ES-I3 (cell line): ENCODE results near the gene MYL1.

Source experiments
- H3K36me3 ChIP-seq: 2 replicates; pipeline ENCODE4 v1.6.1; 2013; ENCODE audit warnings: mild to moderate bottlenecking, low read length, control low read depth, moderate library complexity; ENCODE audit not compliant: insufficient read depth
- H3K4me1 ChIP-seq: 2 replicates; pipeline ENCODE4 v1.6.1; 2013; ENCODE audit warnings: mild to moderate bottlenecking, control low read depth, low read length; ENCODE audit not compliant: insufficient read depth
- H3K9ac ChIP-seq: 2 replicates; pipeline ENCODE4 v1.6.1; 2013; ENCODE audit warnings: low read depth, mild to moderate bottlenecking, low read length, moderate library complexity
- H3K9me3 ChIP-seq: 2 replicates; pipeline ENCODE4 v1.6.1; 2013; ENCODE audit warnings: mild to moderate bottlenecking, low read length, moderate library complexity; ENCODE audit not compliant: control insufficient read depth, insufficient read depth

MYL1 gene

DNA sequence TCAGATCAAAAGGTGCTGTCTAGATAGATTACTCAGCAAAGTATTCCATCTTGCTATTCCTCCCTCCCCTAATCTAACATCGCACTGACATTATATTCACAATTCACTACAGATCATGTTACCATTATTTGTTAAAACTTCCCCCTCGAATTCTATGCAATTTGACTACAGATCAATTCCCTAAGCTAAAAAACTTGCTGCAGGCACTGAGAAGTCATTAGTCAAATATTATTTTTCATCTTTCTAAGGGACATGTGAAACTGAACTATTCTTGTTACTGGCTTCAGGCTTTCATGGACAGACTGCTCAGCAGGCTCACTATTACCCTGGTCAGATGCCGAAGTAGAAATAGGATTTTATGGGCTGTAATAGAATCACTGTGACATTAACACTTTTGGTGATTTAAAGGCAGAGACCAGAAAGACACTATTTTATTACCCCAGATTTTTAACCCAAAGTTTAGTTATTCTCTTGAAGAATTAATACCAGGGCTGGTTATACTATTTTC is 15.1 kb downstream of the MYL1 start:
- H3K4me1 ChIP-seq = no peaks in the 10 kb centered on the region
- no peaks in the 10 kb centered on the region for H3K36me3 ChIP-seq
- H3K9me3 ChIP-seq = no peaks in the 10 kb centered on the region
- no peak overlapping the region for H3K9ac ChIP-seq

DNA sequence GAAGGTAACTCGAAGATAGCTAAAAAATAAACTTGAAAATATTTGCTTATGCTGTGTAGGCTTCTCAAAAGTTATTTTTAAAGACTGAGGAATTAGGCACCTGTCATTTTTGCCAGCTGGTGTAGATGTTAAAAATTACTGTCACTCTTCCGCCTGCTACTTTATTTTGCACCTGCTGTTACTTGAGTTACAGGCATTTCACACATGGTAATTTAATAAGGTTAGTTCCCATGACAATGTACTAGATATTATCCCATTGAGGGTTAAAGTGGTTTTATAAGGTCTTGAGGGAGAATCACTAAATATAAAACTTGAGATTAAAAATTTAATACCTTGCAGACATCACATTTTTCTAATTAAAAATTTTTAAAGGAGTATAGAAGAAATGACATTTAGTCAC is 26.6 kb downstream of the MYL1 start:
- no peaks in the 10 kb centered on the region for H3K36me3 ChIP-seq
- no peaks in the 10 kb centered on the region for H3K4me1 ChIP-seq
- peaks cover 2% of the 10 kb centered on the region; the same call in 1 of the 2 replicates for H3K9me3 ChIP-seq

DNA sequence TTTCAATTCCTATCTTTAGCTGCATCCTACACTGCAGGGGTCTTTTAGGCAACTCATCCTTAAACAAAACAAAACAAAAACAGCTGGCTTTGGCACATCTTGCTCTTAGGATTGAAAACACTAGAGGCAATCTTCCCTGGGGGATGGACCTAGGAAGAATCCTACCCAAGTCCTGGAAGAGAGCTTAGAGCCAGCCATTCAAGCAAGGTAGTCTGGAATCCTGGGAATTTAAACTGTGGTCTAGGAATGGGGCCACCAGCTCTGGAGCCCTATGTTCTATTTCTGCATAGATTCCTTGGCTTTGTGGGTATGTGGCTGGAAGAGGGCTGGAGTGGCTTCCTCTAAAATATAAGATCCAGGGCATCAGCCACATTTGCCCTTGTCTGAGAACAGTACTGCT is 27.7 kb downstream of the MYL1 start:
- no peak overlapping the region for H3K9ac ChIP-seq
- H3K36me3 ChIP-seq = no peaks in the 10 kb centered on the region
- H3K9me3 ChIP-seq = peaks cover 2% of the 10 kb centered on the region; the same call in 1 of the 2 replicates
- no peaks in the 10 kb centered on the region for H3K4me1 ChIP-seq

More for the DNA sequence above, 26.6 kb downstream of the MYL1 start:
- no peak overlapping the region for H3K9ac ChIP-seq

DNA sequence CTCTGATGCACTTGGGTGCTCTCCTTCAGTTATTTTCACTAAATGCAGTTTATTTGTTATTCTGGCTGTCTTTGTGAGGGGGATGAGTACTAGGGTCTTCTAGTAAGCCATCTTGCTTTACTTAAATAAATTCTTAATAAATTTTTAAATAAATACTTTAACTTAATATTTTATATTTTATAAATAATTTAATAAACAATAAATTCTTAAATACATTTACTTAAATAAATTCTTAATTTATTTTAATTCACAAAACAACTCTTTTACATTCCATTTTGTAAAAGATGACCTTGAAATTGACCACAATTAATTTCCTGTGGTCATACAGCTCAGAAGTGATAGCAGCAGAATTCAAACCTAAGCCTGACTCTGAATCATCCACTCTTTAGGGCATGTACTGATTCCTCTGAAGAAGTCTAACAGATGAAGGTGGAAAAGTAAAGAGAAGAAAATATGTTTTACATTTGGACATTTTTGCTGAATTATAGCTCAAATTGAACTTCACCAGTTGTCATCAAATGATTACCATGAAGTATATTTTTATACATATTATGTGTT is 28.8 kb downstream of the MYL1 start:
- peaks cover 2% of the 10 kb centered on the region; the same call in 1 of the 2 replicates for H3K9me3 ChIP-seq
- no peaks in the 10 kb centered on the region for H3K4me1 ChIP-seq
- H3K9ac ChIP-seq = no peak overlapping the region
- no peaks in the 10 kb centered on the region for H3K36me3 ChIP-seq

DNA sequence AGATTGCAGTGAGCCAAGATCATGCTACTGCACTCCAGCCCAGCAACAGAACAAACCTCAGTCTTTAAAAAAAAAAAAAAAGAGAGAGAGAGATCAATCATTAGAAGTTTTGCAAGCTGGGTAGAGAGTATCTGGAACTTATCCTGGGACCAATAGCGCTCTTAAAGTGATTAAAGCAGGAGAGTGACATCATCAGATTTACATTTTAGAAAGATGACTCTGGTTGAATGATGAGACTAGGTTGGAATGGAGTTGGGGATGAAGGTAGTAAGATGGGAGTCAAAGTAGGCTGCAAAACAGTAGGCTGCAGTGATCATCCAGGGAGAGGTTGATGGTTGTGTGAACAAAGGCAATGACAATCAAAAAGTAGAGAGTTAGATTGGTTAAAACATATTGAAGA is 37.8 kb downstream of the MYL1 start:
- no peaks in the 10 kb centered on the region for H3K4me1 ChIP-seq
- H3K36me3 ChIP-seq = no peaks in the 10 kb centered on the region
- H3K9me3 ChIP-seq = no peaks in the 10 kb centered on the region
- no peak overlapping the region for H3K9ac ChIP-seq

DNA sequence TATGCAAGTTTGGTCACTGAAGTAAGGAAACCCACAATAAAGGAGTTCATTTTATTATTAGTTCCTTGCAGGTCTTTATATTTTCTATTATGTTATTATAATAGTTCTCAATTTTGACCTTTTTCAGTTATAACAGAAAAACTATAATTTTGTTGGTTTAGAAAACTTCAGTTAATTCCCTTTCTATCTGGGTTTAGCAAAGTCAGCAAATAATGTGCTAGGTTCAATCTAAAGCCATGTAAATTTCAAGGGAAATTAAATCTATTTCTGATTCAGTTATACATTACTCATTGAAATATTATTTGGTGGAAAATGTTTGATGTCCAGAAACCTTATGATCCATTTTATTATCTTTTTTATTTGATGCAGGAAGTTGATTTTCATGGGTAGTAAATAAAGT is 43.7 kb downstream of the MYL1 start:
- H3K4me1 ChIP-seq = no peaks in the 10 kb centered on the region
- H3K36me3 ChIP-seq = no peaks in the 10 kb centered on the region
- H3K9ac ChIP-seq = no peak overlapping the region
- no peaks in the 10 kb centered on the region for H3K9me3 ChIP-seq

DNA sequence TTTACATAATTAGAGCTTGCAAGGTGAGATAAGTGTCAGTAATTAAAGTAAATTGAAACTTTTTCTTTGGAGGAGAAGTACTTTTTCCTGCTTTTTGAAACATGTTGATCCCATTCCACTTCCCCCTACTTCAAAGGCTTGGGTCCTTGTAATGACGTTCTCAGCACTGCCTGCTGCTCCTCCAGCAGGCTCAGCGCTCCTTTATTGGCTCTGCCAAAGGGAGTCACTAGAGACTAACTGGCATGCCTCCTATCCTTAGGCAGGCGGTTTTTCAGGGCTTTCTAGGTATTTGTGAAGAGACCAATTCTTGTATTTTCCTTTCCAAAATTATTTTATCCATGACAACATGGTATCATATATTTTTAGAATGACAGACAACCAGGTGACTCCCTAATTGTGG is 45.8 kb downstream of the MYL1 start:
- Histone ChIP-seq H3K9ac (no peak overlapping the region), H3K9me3 (no peaks in the 10 kb centered on the region), H3K4me1 (no peaks in the 10 kb centered on the region), H3K36me3 (no peaks in the 10 kb centered on the region)

DNA sequence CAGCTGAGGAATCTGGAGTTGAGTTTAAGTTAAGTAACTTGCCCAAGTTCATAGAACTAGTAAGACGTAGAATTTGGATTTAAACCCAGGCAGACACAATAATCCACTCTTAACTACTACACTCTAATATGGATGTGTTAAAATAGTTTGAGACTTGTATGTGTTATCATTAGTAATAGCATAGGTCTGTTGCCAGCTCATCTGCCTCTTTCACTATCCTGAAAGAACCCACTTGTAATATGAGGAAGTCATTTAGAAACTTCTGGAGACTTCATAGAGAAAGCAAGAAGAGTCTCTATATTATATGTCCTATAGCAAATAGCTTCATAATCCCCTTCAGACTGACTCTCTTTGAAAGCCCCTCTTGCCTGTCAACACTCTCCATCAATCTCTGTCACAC is 46.7 kb downstream of the MYL1 start:
- no peak overlapping the region for H3K9ac ChIP-seq
- H3K9me3 ChIP-seq = no peaks in the 10 kb centered on the region
- no peaks in the 10 kb centered on the region for H3K4me1 ChIP-seq
- no peaks in the 10 kb centered on the region for H3K36me3 ChIP-seq

DNA sequence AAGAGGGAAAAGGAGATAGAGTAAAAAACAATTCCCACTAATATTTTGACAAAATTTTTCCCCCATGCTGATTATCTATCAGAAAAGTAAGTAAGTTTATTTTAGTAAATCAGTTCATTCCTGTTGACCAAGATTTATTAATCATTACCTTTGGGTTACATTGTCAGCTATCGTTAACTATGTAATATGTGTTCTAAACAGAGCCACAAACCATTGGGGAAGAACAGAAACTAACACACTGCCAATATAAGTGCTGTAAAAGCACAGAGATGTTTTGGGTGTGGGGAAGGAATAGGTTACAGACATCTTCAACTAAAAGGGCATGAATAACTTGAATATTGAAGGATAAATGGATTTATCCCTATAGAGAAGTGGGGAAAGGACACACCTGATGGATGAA is 47.3 kb downstream of the MYL1 start:
- Histone ChIP-seq H3K4me1 (no peaks in the 10 kb centered on the region), H3K36me3 (no peaks in the 10 kb centered on the region), H3K9me3 (no peaks in the 10 kb centered on the region), H3K9ac (no peak overlapping the region)

DNA sequence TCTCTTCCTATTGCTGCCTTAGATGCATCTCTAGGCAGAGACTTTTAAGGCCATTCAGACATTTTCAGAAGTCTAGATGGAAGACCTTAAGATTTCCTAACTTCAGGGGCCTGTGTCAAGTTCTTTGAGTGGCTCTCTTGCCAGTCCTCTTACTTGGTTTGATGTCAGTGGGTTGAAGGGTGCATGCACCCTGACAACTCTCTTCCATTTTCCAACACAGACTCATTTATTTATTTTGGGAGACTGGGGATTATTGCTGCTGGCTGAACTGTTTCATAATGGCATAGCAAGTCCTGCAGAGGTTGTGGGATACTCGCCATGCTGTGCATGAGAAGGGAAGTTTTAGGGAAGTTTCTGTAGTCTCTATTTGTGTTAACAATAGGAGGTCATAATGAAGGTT is 50.7 kb downstream of the MYL1 start:
- no peaks in the 10 kb centered on the region for H3K9me3 ChIP-seq
- no peaks in the 10 kb centered on the region for H3K4me1 ChIP-seq
- no peak overlapping the region for H3K9ac ChIP-seq
- no peaks in the 10 kb centered on the region for H3K36me3 ChIP-seq

DNA sequence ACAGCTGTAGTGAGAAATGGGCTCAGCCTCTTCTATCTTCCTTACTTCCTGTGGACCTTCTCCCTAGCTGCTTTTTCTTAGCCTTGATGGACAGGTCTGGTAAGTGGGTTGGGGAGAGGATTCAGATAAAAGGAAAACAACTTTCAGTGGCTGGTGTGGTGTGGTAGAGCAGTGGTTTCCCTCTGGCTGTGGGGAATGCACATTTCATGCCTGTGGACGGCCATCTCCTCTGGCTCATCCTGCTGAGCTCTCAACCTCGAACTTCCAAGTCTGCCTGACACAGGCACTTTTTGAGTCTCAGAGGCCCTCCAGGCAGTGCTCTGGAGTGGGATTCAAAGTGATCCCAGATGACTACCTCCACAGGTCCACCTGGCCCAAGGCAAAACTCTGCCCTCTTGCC is 51.1 kb downstream of the MYL1 start:
- Histone ChIP-seq H3K9ac (no peak overlapping the region), H3K9me3 (no peaks in the 10 kb centered on the region), H3K4me1 (no peaks in the 10 kb centered on the region), H3K36me3 (no peaks in the 10 kb centered on the region)

DNA sequence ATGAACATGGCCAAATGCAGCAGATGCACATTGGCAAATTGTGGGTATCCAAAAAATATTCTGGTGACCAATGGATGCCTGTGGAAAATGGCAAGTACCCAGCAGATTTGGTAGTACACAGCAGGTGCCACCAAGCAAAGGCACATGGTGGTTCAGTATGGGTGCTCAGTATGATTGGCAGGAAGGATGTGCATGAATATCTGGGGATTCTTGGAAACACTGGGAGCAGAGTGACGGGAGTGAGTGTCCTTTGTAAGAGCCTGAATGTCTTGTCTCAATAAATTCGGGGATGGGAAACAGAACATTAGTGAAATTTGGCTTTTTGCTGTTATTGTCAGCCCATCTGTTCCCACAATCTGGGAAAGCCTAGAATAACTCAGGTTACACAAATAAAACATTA is 52.9 kb downstream of the MYL1 start:
- no peaks in the 10 kb centered on the region for H3K36me3 ChIP-seq
- H3K9me3 ChIP-seq = no peaks in the 10 kb centered on the region
- no peak overlapping the region for H3K9ac ChIP-seq
- no peaks in the 10 kb centered on the region for H3K4me1 ChIP-seq

DNA sequence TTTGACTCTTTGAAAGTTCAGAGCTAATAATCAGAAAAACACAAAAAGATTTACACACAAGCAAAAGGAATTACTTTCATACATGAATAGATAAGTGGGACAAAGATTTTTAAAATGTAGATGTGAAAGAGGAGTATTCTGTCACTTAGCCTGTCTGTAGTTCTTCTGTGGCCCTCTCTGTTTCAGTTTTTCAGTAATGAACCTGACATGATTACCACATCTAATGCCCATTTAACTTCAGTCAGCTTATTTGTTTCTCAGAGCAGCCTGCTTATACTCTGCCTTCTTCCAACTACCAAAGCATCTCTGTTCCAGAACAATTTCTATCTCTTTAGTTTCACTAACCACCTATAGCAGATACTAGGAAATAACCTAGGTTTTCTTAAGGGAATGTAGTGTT is 55.3 kb downstream of the MYL1 start:
- Histone ChIP-seq H3K9ac (no peak overlapping the region), H3K4me1 (no peaks in the 10 kb centered on the region), H3K9me3 (no peaks in the 10 kb centered on the region), H3K36me3 (no peaks in the 10 kb centered on the region)

DNA sequence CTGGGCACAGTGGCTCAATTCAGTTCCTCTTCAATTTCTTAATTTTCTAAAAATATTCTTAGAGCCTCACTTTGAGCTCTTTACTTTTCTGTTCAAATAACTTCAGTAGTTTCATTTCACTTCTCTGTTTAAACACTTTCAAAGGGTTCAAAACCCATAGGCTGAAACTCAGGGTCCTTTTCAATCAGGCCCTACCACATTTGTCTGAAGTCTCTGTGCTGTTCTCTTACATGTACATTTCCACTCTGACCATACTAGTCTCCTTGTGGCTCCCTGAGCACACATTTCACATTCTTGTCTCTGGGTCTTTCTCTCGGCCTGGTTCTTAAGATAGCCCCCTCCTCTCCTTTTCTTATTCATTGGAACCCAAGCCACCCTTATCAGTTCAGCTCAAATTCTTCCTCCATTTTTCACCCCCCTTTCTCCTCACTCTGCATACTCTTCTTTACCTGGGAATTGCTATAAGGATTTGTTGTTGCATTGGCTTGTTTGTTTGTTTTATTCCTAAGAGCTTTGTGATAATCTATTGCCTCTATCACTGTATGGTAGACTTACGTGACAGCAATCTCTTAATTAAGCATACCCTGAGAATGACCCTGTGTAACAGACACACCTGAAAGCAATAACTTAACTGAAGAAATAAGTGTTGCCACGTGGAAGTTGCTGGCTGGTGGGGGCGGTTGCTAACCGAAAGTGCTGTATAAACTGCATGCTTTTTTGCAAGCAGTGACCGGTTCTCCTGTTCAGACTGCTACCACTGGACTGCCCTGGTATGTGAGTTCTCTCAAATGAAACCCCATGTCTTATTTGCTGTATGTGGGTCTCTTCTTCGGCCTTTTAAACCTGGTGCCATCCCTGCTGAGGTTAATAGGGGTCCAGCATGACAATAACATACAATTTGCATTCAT is 62.0 kb downstream of the MYL1 start:
- no peak overlapping the region for H3K9ac ChIP-seq
- H3K9me3 ChIP-seq = no peaks in the 10 kb centered on the region
- peaks cover 8% of the 10 kb centered on the region; the same call in 1 of the 2 replicates for H3K4me1 ChIP-seq
- H3K36me3 ChIP-seq = no peaks in the 10 kb centered on the region

DNA sequence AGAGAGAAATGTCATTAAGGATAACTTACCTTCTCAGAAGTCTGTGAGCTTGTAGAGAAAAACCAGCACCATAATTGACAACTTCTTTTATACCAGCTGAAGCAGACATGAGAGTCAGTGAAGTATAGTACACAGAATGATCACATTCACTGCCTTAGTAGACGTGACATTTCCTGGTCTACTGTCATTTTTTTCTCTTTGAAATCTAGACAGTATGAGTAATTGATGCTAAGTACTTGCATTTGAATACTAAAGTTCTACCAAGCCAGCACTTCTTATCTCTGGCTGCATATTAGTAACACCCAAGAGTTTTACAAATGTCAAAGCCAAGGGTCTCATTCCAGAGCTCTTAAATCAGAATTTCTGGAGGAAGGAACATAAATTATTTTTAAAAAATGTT is 64.4 kb downstream of the MYL1 start:
- no peak overlapping the region for H3K9ac ChIP-seq
- no peaks in the 10 kb centered on the region for H3K36me3 ChIP-seq
- peaks cover 8% of the 10 kb centered on the region; the same call in 1 of the 2 replicates for H3K4me1 ChIP-seq
- H3K9me3 ChIP-seq = no peaks in the 10 kb centered on the region
